Nucleus accumbens (tissue), 56 donors: ENCODE results near the gene WLS.
"Not testable (repeated sequence)": the region's sequence is repeated elsewhere in the genome, so short reads cannot be mapped to it uniquely, and the experiment has no call there.

Source experiments
- DNase-seq, 56 donors: peaks; one replicate each; lab custom pipeline; 2025; lab: John Stamatoyannopoulos, UW

WLS gene

DNA sequence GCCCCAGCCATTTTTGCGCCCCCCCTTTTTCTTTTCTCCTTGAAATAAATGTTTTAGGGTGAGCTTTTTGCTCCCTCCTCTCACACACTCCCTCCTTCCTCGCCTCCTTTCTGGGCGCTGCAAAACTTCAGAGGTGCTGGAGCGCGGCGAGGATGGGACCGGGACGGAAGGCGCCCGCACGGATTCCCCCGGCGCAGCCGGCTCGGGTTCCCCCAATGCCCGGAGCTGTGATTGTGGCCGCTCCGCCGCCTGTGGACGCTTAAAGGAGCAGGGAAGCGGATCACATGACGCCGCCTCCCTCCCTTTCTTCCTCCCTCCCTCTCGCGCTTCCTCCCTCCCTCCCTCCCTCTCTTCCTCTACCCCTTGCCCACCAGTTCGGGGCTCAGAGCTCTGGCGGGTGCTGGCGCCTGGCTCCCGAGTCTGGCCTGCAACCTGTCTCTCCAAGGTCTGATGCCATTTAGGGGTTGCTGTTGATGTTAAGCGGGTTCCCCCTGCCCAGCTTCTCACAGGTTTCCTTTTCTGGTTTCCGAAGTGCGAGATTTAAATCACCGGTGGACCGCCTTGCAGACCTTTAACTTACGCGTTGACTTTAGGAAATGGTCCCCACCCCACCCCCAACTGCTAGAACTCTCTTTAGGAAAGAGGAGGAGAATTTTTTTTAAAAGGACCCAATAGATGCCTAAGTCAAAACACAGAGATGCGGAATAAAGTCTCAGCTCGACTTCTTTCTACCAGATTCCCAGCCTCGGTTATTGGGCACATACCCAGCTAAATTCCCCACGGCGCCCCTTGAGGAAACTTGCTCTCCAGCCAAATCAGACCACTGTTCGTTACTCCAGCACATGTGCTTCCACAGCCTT is at the start of gene WLS:
TSS of gene WLS (minus strand) at position 235 of the 860 bp plus-strand sequence. CDS start at position 11, 224 bp downstream.
- DNase-seq, result peak in 53 of 56 donors; percentile 16 to 86 (median 57)

GRCh38 chr1:68280286-68280685 is 48.0 kb upstream of the WLS start:
- no peak for DNase-seq

GRCh38 chr1:68279846-68280245 is 47.5 kb upstream of the WLS start:
- no peak for DNase-seq

GRCh38 chr1:68278221-68278620 is 45.9 kb upstream of the WLS start:
- DNase-seq, result no peak

DNA sequence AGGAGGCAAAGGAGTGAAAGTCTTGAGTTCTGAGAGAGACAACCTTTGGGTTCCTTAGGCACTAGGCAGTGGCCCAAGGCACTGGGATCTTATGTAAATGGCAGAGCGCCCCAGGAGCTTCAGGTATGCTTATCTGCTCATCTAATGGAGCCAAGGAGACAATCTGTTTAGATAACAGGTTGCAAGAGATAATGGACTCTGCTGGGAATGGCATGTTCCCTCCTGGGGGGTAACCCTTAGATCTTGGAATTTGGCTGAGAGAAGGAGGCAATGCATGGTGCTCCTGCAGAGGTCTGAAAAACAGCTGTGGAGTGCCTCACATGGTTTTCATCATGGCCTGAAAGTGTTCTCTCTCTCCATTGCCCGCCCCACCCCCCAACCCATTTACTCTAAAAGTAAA is 44.1 kb upstream of the WLS start:
- no peak for DNase-seq

GRCh38 chr1:68273530-68273929 is 41.2 kb upstream of the WLS start:
- no peak for DNase-seq

DNA sequence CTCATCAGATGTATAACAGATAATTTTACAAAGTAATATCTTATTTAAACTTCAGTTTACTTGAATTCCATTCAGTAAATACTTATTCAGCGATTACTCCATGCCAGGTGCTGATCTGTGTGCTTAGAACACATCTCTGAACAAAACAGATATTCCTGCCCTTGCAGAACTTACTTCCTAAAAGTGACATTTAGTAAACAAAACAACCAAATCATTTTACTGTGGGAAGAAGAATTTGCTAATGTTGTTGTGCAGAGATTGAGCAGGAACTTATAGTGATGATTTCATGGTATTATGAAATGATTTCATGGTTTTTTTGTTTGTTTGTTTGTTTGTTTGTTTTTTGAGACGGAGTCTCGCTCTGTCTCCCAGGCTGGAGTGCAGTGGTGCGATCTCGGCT is 39.3 kb upstream of the WLS start:
- no peak for DNase-seq

GRCh38 chr1:68270951-68271350 is 38.6 kb upstream of the WLS start:
- DNase-seq, result no peak

- no peak for DNase-seq
Observed at GRCh38 chr1:68269637-68270430, 37.5 kb upstream of the WLS start.

DNA sequence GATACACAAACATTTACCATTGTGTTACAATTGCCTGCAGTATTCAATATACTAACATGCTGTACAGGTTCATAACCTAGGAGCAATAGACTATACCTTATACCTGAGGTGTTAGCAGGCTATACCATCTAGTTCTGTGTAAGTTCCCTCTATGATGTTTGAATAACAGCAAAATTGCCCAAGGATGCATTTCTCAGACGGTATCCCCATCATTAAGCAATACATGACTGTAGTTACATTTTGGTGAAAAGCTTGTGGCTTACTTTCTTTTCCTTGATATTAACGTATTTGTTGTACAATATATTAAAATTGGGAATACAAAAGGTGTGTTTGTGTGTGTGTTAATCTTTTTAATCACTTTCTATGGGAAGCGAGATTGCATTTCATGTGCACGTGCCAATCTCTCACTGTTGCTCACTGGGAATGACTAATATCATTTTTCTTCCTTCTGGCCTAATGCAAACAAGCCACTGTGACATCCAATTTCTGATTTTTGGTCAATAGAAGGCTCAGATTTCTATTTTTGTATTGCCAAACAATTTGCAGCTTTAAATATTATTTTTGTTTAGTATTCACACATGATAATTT is 36.7 kb upstream of the WLS start:
- no peak for DNase-seq

DNA sequence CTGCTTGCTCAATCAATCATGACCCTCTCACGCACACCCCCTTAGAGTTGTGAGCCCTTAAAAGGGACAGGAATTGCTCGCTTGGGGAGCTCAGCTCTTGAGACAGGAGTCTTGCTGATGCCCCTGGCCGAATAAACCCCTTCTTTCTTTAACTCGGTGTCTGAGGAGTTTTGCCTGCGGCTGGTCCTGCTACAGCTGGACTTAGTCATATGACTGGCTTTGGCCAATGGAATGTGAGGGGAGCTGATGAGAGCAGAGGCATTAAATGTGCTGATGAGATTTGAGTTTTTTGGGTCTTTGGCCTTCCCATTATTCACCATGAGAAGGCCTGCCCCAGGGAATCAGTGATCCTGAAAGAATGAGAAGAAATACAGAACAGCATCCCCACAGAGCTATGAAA is 24.5 kb upstream of the WLS start:
- not testable (repeated sequence) for DNase-seq

- no peak for DNase-seq
Observed at GRCh38 chr1:68255301-68255700, 23.0 kb upstream of the WLS start.

GRCh38 chr1:68254667-68255226 is 22.4 kb upstream of the WLS start:
- DNase-seq, result no peak

- DNase-seq, result no peak
Observed at GRCh38 chr1:68237040-68237439, 4.7 kb upstream of the WLS start.

DNA sequence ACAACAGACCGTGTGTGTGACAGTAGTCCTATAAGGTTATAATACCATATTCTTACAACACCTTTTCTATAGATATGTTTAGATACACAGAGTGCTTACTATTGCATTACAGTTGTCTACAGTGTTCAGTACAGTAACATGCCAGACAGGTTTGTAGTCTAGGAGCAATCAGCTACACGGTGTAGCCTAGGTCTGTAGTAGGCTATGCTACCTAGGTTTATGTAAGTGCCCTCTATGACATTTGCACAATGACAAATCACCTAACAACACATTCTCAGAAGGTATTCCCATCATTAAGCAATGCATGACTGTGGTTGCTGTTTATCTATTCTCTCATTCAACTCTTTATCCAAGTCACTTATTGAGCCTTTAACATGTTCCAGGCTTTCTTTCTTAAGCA is 1.8 kb upstream of the WLS start:
- DNase-seq, result no peak

GRCh38 chr1:68233202-68233601 is 879 bp upstream of the WLS start:
- no peak for DNase-seq

DNA sequence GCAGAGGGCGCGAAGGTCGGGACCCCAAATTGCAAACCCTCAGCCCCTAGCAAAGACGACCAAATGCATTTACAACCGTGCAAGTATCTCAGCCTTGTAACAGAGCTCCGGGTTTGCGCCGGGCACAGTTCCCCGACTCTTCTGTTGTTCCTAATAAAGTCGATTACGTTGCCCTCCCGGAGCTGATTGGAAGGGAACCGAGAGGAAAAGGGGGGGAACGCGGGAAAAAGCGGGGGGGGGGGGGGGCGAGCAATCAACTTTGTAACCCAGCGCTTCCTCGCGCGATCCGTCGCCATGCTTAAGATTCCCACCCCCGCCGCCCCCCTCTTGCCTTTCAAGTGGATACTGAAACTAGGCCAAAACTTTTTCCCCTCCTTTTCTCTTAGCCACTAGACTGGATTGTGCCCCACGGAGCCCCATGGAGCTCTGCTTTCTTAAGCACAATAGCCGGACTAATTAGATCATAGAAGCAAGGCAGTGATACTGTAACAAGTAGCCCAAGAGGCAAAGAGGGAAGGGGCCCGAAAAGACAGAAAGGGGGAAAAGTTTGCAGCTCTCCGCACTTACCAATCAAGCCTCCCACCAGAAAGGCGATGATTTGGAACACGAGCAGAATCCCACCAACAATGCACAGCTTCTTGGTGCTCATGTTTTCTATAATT is 565 bp downstream of the WLS start:
- peak in 37 of 56 donors; percentile 9 to 70 (median 37) for DNase-seq

- DNase-seq, result peak in 8 of 56 donors; percentile 6 to 63 (median 30)
Observed at GRCh38 chr1:68230901-68231626, 1.3 kb downstream of the WLS start.

DNA sequence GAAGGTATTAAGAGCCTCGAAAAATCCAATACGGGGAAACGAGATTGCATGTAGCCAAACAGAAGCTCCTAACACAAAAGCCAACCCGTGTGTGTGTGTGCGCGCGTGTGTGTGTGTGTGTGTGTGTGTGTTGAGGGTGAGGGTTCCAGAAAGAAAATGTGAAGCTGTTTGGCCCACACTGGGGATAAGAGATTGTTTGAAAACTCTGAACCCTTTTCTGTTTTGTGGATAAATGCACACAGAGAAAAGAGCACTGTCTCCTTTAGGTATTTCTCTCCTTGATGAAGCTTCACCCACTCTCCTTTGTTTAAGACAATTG is 1.9 kb downstream of the WLS start:
- peak in 1 of 56 donors; percentile 5 for DNase-seq
